Pulmonary artery endothelial cell (primary cell): Measurements from ENCODE around the gene RIGI. TPM values are rescaled to one million over a fixed set of nuclear protein-coding genes. Genes with fewer than 3 reads are reported as not detected.
"Not testable (repeated sequence)": the region's sequence is repeated elsewhere in the genome, so short reads cannot be mapped to it uniquely, and the experiment has no call there.

ENCODE experiments used
- DNase-seq: peaks from one replicate; pipeline ENCODE4 v3.0.0-alpha.2; 2011; ENCODE audit warnings: low read depth, low spot score
- total RNA-seq: library from RNA; depleted of rRNA; stranded (reverse); fragments of >200 nt; gene quantifications from 2 replicates; pipeline ENCODE4 v1.2.3, GENCODE V29; 2014

RIGI gene
- total RNA-seq, 1 donor from 2014 or later, result 20.8 TPM

DNA sequence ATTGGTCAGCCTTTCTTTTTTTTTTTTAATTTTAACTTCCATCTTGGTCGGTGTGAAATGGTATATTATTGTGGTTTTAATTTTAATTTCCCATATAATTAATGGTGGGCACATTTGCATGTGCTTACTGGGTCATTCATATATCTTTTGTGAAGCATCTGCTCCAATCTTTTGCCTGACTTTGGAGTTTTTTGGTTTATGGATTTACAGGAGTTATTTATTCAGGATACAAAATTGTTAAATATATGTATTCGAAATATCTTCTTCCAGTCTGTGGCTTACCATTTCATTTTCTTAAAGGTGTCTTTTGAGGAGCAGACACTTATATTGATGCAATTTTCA lies 682 bp upstream of the RIGI start:
- no peak for DNase-seq

DNA sequence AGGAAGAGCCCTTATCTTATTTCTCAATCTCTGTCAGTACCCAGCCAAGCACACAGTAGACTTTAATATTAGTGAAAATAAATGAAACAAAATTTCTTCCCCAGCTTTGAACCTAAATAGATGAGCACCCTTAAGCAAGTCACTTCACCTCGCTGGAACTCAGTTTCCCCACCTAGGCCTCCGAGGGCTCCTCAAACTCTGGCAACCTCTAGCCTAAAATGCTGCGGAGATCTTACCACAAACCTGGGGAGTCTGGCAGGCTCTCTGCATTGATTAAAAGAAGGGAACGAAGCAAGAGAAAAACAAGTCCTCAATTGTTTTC lies 326 bp downstream of the RIGI start:
- no peak for DNase-seq

DNA sequence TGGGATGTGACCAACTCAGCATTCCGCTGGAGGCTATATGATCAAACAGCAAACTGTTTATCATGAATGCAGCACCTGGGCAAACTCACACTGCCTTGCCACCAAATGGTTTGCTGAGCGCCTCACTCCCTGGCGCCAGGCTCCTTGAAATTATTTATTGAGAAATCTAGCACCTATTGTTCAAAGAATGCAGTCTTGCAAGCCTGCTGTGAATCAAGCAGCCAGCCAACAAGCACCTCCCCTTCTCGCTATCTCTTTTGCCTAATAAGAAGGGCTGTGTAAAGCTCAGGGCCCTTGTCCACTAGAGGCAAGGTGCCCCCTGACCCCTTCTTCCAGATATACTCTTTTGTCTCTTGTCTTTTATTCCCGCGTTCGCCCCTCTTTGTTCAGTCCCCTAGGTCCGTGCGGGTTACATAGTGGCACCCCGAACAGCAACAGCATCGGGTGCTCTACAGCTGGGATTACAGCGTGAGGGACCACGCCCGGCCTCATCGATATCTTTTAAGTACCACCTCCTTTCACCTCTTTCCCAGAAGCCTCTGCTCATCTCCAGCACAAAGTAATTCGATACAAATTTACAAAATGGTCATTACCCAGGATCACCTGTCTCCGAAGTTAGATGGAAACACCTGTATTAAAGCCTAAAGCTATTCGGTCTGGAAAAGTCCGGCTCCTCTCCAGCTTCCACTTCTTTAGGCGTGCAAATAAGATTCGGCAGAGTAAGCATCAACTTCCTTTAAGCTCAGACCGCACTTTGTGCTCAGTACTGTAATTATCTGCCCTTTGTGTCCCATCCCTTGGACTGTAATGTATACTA lies 896 bp downstream of the RIGI start:
- no peak for DNase-seq

DNA sequence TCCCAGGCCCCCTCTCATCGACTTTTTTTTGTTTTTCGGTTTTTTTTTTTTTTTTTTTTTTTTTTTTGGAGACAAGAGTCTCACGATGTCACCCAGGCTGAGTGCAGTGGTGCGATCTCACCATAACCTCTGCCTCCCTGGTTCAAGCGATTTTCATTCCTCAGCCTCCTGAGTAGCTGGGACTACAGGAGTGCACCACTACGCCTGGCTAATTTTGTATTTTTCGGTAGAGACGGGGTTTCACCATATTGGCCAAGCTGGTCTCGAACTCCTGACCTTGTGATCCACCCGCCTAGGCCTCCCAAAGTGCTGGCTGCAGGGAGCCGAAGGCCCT lies 1.5 kb downstream of the RIGI start:
- DNase-seq, result not testable (repeated sequence)

DNA sequence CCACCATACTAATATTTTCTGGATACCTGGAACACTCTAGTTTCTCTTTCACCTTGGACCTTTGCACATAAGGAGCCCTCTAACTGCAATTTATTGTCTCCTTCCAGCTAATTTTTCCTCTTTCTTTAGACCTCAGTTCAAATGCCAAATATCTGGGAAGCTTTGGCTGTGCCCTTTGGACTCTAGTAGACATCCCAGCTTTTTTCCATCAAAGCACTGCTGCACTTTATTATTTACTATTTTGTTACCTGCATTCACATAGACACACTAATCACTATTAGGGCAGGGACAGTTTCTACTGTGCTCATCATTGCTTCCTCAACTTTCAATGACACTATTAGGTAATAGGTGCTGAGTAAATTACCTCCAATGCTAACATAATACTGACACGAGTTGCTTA lies 2.1 kb downstream of the RIGI start:
- no peak for DNase-seq

DNA sequence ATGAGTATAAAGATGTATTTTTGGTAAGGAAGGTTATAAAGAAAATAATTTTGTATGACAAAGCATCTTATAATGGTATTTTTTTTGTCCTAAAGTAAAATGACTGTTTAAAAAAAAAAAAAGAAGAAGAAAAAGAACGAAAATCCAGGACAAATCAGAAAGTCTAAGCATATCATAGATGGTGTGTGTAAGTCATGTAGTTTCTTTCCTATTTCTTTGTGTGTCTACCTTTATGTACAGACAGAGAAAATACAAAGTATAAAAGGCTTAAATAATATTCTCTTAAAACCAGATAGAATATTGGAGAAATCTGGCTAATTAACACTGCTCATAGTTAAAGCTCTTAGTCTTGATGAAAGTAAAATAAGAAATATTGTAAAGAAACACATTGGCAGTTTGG lies 7.7 kb downstream of the RIGI start:
- DNase-seq, result no peak

DNA sequence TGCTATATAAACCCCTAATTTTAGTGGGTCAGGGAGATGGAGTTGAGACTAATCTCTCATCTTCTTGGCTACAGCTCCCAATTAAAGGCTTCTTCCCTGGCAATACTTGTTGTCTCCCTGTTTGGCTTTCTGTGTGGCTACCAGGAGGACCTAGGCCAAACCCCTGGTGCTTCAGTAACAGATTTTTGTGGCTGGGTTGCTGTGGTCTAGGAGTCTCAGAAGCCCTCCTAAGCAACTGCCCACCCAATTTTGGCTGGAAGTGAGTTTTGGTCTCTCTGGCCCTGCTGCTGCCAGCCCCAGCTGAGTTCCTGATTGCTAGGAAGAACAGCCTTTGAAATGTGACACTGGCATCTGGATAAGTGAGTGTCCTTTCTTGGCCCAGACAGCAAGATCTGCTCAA lies 9.8 kb downstream of the RIGI start:
- DNase-seq, result no peak

DNA sequence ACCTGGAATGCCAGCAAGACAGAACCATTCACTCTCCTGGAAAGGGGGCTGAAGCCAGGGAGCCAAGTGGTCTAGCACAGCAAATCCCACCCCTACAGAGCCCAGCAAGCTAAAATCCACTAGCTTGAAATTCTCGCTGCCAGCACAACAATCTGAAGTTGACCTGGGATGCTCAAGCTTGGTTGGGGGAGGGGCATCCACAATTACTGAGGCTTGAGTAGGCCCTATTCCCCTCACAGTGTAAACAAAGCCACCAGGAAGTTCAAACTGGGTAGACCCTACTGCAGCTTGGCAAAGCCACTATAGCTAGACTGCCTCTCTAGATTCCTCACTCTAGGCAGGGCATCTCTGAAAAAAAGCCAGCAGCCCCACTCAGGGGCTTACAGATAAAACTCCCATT lies 17.3 kb downstream of the RIGI start:
- DNase-seq, result no peak

DNA sequence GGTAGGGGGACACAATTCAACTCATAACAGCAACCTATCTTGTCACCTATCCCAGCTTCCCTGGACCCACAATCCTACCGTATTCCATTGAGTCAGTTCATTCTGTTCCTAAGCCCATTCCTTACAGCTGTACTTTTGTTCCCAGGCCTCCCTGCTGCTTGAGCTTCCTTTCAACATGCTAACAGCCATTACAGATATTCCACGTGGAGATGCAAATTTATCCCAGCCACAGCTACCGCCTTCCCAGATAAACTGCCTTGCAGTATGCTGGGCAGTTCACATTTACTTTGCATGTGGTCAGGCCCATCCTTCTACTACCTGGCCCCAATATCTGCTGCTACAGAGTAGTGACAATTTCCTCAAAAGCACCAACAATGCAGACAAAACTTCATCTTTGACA lies 23.0 kb downstream of the RIGI start:
- no peak for DNase-seq

DNA sequence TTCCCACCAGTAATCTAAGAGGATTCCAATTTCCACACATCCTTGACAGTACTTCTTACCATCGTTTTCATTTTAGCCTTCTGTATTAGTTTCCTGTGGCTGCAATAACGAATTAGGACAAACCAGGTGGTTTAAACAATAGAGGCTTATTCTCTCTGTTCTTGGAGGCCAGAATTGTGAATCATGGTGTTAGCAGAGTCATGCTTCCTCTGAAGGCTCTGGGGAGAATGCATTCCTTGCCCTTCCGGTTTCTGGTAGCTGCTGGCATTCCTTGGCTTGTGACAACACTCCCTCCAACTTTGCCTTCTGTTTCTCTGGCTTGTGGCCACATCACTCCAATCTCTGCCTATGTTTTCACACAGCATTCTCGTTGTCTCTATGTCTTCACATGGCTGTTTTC lies 23.5 kb downstream of the RIGI start:
- DNase-seq, result peak; percentile 84

DNA sequence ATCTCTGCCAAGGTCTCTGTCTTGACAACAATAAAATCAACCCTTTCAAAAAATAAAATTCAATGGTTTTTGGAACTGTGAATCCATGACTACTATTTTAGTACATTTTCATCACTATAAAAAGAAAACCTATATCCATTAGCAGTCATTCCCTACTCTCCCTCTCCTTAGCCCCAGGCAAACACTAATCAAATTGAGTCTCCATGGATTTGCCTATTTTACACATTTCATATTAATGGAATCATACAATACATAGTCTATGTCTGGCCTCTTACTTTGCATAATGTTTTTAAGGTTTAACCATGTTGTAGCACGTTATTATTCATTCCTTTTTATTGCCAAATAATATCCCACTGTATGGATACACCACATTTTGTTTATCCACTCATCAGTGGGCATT lies 24.1 kb downstream of the RIGI start:
- no peak for DNase-seq

DNA sequence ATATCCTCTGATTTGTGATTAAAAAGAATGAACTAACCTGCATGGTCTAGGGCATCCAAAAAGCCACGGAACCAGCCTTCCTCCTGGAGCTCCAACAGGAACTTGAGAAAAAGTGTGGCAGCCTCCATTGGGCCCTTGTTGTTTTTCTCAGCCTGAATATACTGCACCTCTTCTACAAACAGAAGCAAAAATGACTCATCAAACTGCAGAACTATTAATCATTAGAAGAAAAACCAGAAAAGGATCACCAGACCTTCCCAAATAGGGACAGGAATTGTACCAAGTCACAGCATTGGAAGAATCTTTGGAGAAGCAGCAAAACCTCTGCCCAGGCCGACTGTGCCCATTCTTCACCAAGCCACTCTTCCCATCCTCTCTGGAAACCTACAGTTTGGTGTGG lies 25.2 kb downstream of the RIGI start:
- DNase-seq, result no peak

DNA sequence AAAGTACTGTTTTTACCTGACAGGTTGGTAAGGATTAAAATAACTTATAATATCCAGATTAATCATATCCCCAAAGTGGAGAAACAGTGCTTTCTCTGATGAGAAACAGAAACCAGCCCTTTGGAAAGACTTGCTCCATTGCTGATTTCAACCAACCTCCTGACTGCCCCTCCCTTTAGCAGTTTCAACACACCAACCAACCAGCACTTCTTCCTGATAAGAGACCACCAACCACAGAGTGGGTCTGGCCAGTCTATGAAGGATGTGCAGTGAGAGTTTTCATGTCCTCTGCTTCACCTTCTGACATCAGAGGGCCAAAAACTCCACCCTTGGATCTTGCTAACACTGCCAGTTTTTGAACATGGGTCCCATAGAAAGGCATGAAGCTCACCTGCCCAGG lies 28.1 kb downstream of the RIGI start:
- DNase-seq, result no peak

DNA sequence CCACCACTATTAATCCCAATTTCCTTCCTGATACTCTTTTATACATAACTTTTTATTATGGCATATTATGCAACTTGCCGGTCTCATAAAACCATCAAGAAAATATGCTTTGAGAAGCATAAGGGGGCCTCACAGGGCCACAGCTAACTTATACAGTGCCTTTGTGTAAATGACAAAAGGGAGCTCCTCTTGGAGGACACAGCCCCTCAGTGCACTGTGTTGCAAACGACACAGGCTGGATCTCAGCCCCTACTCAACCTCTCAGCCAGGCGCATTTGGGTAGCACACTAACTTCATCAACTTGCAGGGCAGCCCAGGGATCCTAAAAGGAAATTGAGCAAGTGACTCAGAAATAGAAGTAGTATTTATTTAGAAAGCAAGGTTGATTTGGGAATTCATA lies 35.4 kb downstream of the RIGI start:
- DNase-seq, result no peak

DNA sequence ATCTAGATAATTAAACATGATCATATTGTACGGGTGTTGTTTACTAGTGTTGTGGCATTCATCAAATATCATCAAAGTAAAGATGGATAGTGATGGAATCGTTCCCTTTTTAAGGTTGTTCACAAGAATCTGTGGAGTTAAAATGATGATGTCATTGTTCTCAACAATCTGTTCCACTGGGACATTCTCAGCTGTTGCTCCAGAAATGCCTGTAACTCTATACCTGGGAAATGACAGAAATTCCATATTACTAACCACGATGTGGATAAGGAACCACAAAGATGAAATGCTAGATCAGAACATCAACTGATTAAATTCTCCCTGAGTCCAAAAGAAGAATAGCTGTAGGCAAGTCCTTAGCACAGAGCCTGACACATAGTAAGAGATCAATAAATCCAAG lies 38.0 kb downstream of the RIGI start:
- no peak for DNase-seq

DNA sequence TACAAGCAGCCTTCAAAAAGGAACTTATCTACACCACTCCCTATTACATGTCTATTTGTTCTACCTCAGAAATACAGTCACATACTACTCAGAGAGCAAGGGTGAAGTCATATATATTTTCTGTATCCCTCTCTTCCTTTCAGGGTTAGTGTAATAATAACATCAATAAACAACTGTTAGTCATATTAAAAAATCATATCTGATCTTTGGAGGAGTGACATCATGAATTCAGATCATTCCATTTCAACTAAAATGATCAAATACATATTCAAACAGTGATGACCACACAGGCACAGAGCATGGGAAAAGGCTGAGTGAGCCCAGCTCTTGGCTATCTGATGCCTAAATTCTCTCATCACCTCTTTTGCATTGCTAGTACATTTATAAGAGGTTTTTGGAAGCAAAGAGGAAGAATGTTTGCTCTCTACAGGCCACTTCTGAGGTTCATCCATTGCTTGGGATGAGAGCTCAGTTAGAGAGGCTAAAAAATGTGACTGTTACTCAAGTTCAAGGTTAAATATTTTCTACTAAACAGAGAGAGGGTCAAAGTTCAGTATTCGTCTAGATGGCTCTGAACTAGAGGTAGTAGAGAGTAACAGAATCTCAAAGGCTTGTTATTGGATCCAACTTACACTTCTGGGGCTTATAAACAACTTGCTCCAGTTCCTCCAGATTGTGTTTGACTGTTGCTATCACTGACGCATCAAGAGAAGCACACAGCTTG lies 39.0 kb downstream of the RIGI start:
- DNase-seq, result no peak

DNA sequence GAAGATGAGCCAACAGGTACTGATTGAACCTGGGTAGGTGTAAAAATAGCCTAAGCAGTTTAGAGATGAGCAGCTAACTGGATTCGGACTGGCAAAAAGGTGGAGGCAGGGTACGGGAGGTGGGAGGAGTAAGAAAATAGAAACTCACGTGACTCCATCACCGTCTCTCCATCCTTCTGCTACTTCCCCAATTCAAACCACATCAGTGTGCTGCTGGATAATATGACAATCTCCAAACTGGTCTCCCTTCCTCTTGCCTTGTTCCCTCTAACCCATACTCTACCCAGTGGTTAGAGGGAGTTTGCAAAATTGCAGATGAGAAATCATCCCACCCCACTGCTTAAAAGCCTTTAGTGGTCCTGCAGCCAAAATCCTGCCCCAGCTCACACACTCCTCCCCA lies 42.7 kb downstream of the RIGI start:
- no peak for DNase-seq

Other genes with a start within 250 kb of the RIGI start
- 49.1 and 90.9 TPM in 2 replicates for gene ACO1, start 141.6 kb downstream of the RIGI start, total RNA-seq
- gene SMIM27, start 26.1 kb upstream of the RIGI start, total RNA-seq, result 1.2 and 3.0 TPM in 2 replicates
- gene TOPORS, start 26.4 kb upstream of the RIGI start, total RNA-seq, result 33.4 and 43.7 TPM in 2 replicates
- gene NDUFB6, start 47.0 kb upstream of the RIGI start, total RNA-seq, result 41.7 and 49.7 TPM in 2 replicates
- gene TAF1L, start 109.5 kb upstream of the RIGI start, total RNA-seq, result 0.04 TPM in 1 of 2 replicates, not detected in the other